GM19025 (cell line): ENCODE results near the gene GLOD5.
A peak's percentile ranks its signal among the peaks of the same experiment; 100 is the strongest.
"Not testable (repeated sequence)": the region's sequence is repeated elsewhere in the genome, so short reads cannot be mapped to it uniquely, and the experiment has no call there.

ENCODE experiments used
- ATAC-seq: cut with Tn5 transposase; IDR thresholded peaks from one replicate; pipeline ENCODE4 v1.9.1; 2021; ENCODE audit warnings: mild to moderate bottlenecking, low read depth, moderate library complexity; ENCODE audit not compliant: unreplicated experiment

The GLOD5 gene

DNA sequence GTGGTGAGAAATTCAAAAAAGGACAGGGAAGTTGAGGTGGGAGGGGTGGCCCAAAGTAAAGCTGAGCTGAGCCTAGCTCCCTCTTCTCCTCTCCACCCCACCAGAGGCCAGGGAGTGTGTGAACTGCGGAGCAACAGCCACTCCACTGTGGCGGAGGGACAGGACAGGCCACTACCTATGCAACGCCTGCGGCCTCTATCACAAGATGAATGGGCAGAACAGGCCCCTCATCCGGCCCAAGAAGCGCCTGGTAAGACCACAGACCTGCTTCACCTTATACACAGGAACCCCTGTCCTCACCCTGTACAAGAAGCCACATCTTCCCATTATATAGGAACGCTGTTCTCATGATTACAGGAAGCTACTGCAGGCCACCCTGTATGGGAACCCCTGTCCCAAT is 30.7 kb downstream of the GLOD5 start:
- ATAC-seq: no peak

GRCh38 chrX:48793935-48794334 is 32.4 kb downstream of the GLOD5 start:
- no peak for ATAC-seq

- no peak for ATAC-seq
These were observed 32.9 kb downstream of the GLOD5 start for GRCh38 chrX:48794340-48794910.

- ATAC-seq: no peak
These were observed 33.5 kb downstream of the GLOD5 start for GRCh38 chrX:48794911-48795515.

DNA sequence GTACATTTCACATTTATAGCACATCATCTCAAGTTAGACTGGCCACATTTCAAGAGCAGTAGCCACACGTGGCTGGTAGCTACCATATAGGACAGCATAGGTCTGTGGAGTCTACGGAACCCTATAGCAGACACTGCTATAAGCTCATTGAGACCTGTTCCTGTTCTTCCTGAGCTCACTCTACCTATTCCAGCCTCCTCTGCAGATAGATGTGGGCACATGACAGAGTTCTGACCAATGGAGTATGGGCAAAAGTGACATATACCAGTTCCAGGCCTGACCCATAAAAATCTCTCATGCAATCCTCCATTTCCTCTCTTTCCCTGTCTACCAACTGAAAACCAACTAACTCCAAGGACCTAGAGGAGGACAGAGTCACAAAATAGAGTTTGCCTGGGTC is 36.8 kb downstream of the GLOD5 start:
- no peak for ATAC-seq

GRCh38 chrX:48800574-48801279 is 39.2 kb downstream of the GLOD5 start:
- no peak for ATAC-seq

DNA sequence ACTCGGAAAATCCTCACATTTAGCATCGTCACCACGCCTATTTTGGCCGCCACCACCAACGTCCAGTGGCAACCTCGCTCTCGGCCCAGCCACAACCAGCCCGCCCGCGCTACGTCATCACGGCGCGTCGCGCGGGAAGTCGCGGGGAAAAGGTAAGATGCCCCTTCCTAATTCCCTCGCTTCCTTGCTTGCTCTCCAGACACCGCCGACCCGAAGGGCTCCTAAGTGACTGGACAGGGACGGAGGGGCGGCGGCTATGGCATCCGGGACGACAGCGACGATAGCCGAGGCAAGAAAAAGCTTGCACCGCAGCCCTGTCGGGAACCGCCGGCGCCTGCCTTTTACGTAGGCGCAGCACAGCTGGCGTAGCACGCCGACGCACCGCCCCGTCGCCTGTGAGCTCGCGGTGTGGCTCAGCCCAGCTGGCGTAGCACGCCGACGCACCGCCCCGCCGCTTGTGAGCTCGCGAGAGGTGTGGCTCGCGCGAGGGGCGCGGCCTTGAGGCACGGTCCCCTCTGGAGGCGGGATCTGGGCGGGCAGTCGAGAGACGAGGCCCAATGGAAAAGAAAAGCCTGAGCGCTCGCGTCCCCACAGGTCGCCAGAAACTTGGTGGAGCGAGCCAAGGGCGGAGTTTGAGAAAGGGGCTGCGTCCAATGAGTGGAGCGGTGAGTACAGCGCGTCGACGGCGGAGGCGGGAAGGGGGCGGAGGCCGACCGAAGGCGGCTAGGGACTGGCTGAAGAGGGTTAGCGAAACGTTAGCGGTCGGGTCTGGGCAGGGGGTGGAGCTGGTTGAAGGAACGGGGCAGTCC is 39.9 kb downstream of the GLOD5 start, which contains the start of gene HDAC6:
TSS of gene HDAC6 (plus strand) at position 788 of the 809 bp plus-strand sequence. CDS start 626 bp downstream, outside the sequence.
- ATAC-seq: peak; percentile 86

GRCh38 chrX:48802089-48802904 is 40.8 kb downstream of the GLOD5 start:
- ATAC-seq: peak; percentile 24

DNA sequence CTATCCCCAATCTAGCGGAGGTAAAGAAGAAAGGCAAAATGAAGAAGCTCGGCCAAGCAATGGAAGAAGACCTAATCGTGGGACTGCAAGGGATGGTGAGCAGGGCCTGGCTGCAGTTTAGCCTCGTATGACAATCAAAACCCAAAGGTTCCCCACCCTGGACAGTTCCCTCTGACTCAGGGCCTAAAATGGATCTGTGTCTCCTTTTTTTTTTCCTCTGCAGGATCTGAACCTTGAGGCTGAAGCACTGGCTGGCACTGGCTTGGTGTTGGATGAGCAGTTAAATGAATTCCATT is 41.3 kb downstream of the GLOD5 start:
- ATAC-seq: no peak

GRCh38 chrX:48806081-48806480 is 44.5 kb downstream of the GLOD5 start:
- ATAC-seq: no peak

DNA sequence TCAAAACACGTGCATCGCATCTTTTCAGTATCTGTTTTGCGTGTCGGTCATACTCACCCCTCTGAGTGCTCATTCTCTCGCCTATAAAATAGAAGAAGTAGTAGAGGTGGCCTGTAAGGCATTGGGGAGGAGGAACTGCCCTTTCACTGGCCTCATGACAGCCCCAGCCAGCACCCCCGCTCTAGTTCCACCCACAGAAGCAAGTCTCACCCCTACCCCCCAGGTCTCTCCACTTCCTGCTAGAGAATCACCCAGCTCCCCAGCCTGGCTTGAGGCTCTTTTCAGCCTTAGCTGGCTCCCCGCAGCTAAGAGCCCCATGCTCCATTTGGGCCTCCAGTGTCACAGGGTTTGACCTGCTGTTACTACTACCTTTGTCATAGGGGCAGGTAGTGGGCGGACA is 52.1 kb downstream of the GLOD5 start:
- no peak for ATAC-seq

GRCh38 chrX:48814722-48815121 is 53.2 kb downstream of the GLOD5 start:
- no peak for ATAC-seq

GRCh38 chrX:48815266-48815665 is 53.7 kb downstream of the GLOD5 start:
- ATAC-seq: no peak

- no peak for ATAC-seq
These were observed 54.7 kb downstream of the GLOD5 start for GRCh38 chrX:48816014-48816810.

- no peak for ATAC-seq
These were observed 56.6 kb downstream of the GLOD5 start for GRCh38 chrX:48818098-48818497.

DNA sequence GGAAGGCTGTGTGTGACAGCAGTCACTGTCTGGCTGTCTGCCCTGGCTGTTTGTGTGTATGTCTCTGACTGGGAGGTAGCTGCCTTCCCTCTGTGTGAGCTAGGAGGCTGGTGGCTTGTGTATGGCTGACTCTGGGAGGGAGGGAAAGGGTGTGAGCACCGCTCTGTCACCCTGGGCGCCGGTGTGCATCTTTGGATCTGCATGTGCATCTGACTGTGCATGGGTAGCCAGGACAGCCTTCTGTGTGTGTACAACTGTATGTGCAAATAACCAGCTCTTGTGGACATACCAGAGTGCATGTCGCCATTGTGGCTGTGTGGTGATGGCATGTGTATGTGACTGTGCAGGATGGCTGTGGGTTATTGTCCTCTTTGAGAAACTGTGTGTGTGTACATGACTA is 57.3 kb downstream of the GLOD5 start:
- no peak for ATAC-seq

DNA sequence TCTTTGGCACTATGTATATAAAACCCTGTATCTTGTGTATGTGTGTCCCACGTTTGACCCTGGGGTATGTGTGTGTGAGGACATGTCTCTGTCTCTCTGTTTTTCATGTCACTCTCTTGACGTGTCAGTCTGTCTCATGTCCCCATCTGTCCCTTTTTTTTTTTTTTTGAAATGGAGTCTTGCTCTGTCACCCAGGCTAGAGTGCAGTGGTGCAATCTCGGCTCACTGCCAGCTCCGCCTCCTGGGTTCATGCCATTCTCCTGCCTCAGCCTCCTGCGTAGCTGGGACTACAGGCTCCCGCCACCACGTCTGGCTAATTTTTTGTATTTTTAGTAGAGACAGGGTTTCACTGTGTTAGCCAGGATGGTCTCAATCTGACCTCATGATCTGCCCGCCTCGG is 57.8 kb downstream of the GLOD5 start:
- ATAC-seq: not testable (repeated sequence)

- no peak for ATAC-seq
These were observed 61.5 kb downstream of the GLOD5 start for GRCh38 chrX:48823053-48823452.
